ENCODE results near the gene NUP210L.

The NUP210L gene

DNA sequence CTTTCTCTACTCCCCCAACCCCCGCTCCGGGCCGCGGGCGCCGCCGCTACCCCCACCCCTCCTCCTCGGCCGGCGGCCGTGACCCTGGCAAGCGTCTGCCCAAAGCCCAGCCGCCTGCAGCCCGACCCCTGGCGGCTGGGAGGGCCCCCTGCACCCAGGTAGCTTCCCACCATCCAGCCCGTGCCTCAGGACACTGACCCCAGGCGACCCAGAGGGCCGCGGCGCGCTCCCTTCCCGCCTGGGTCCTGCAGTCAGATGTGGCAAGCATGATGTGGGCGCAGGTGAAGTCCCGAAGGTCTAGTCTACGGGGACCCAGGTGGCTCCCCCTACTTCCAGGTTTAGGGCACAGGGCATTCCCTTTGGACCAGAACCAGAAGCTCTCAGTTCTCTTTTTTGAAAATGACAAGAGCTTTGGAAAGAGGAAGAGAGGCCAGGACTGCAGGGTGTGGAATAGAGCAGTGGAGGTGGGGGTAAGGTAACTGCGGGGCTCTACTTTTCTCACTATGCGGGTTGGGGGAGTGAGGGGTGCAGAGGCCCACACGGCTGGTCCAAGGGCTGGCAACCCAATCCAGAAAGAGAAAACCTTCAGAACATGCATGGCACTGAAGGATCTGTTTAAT, 208.1 kb downstream of the NUP210L start, which contains the start of gene DENND4B (continued):
- no peak for TF ChIP-seq ZNF169 (tag by site-specific recombination; IDR thresholded peaks at IDR 0.05)
- TF ChIP-seq ZSCAN30 (tag by site-specific recombination; IDR thresholded peaks at IDR 0.05): peak; percentile 89
- TF ChIP-seq ZNF266 (tag by site-specific recombination; IDR thresholded peaks at IDR 0.05; ENCODE audit: low read depth): no peak
- TF ChIP-seq ZIC2 (tag by site-specific recombination; IDR thresholded peaks at IDR 0.05): no peak; the same call in 1 of the 2 replicates
- no peak for TF ChIP-seq ZNF354C (tag by site-specific recombination; IDR thresholded peaks at IDR 0.05; ENCODE audit: borderline replicate concordance, low read depth)
- no peak for TF ChIP-seq ZNF324 (tag by site-specific recombination; IDR thresholded peaks at IDR 0.05)
- TF ChIP-seq, protein P1, sequence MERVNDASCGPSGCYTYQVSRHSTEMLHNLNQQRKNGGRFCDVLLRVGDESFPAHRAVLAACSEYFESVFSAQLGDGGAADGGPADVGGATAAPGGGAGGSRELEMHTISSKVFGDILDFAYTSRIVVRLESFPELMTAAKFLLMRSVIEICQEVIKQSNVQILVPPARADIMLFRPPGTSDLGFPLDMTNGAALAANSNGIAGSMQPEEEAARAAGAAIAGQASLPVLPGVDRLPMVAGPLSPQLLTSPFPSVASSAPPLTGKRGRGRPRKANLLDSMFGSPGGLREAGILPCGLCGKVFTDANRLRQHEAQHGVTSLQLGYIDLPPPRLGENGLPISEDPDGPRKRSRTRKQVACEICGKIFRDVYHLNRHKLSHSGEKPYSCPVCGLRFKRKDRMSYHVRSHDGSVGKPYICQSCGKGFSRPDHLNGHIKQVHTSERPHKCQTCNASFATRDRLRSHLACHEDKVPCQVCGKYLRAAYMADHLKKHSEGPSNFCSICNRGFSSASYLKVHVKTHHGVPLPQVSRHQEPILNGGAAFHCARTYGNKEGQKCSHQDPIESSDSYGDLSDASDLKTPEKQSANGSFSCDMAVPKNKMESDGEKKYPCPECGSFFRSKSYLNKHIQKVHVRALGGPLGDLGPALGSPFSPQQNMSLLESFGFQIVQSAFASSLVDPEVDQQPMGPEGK (tag by site-specific recombination; IDR thresholded peaks at IDR 0.05): peak; percentile 60; the same call in 1 of the 2 replicates
- TF ChIP-seq, protein P2, sequence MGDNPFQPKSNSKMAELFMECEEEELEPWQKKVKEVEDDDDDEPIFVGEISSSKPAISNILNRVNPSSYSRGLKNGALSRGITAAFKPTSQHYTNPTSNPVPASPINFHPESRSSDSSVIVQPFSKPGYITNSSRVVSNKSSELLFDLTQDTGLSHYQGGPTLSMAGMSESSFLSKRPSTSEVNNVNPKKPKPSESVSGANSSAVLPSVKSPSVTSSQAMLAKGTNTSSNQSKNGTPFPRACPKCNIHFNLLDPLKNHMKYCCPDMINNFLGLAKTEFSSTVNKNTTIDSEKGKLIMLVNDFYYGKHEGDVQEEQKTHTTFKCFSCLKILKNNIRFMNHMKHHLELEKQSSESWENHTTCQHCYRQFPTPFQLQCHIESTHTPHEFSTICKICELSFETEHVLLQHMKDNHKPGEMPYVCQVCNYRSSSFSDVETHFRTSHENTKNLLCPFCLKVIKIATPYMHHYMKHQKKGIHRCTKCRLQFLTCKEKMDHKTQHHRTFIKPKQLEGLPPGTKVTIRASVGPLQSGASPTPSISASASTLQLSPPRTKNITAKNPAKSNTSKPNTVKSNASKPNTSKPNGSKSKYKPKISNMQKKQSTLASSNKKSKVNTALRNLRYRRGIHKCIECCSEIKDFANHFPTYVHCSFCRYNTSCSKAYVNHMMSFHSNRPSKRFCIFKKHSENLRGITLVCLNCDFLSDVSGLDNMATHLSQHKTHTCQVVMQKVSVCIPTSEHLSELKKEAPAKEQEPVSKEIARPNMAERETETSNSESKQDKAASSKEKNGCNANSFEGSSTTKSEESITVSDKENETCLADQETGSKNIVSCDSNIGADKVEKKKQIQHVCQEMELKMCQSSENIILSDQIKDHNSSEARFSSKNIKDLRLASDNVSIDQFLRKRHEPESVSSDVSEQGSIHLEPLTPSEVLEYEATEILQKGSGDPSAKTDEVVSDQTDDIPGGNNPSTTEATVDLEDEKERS (tag by site-specific recombination; IDR thresholded peaks at IDR 0.05): no peak
- TF ChIP-seq ZNF610 (tag by site-specific recombination; IDR thresholded peaks at IDR 0.05; ENCODE audit: borderline replicate concordance): no peak

DNA sequence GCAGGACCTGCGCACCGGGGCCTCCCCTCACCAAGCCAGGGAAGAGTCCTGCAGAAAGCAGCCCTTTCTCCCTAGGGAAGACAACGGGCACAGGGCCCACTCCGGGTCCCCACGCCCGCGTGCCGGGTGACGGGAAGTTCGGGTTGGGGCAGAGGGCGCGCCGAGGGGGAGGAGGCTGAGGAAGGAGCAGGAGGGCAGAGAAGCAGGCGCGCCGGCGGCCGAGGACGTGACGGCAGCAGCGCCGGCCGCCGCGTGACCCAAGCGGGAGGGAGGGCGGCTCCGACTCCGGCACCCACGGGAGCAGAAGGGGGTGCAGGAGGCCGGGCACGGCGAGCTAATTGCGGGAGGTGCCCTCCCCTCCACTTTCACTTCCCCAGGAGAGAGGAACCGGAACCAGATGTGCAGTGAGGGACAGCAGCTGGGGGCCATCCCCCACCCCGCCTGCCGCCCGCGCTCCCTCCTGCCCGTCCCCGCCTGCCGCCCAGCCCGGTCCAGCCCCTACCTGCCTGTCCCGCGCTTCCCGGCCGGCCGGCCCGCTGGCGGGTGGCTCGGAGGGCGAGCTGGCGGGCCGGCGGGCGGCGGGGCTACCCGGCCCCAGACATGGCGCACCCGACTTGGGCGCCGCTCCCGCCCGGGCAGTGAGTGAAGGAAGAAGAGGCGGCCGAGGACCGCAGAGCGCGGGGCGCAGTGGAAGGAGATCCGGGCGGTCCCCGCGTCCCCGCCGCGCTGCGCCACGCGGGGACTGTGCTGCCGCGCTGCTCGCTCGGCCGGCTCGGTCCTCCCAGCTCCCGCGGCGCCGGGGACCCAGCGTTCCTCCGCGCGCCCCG, 208.9 kb downstream of the NUP210L start:
- CTCF ChIA-PET: interaction anchor here (0.6 to 2.5 kb wide), 26 partner anchors 8 to 156 kb away, joined by 3 to 13 read pairs (median 5); partner anchors contain the start of genes RAB13 and SLC39A1
- Histone ChIP-seq H3K36me3 (ENCODE audit: control insufficient read depth in 2 of 2, insufficient read depth in 1 of 2, low read length in 2 of 2) (peaks cover 7 to 67% of the 10 kb centered on the region in 2 experiments; a peak in 2 of 3 replicates), H3K4me1 (ENCODE audit: control insufficient read depth, insufficient read depth, low read length) (no peaks in the 10 kb centered on the region), H3K9me3 (ENCODE audit: control insufficient read depth, insufficient read depth, low read depth, low read length) (no peaks in the 10 kb centered on the region), H3K27ac (ENCODE audit: extremely low read depth, low read depth, low read length) (peak overlapping the region; percentile 91), H3K4me3 (ENCODE audit: low read depth, low read length) (peak overlapping the region; percentile 74)
- POLR2A ChIA-PET: interaction anchor here (0.6 to 4.3 kb wide), 12 partner anchors 10 to 143 kb away, joined by 4 to 36 read pairs (median 10); partner anchors contain the start of genes CREB3L4, CRTC2, GATAD2B and JTB
- TF ChIP-seq ZNF146 (tag by site-specific recombination; IDR thresholded peaks at IDR 0.05) (0 out of 2 replicates have a peak, but pooled peaks have one; percentile 5), IKZF3 (tag by site-specific recombination; IDR thresholded peaks at IDR 0.05) (no peak), ZNF324 (tag by site-specific recombination; IDR thresholded peaks at IDR 0.05) (peak; percentile 42; the same call in 1 of the 2 replicates), OSR2 (tag by site-specific recombination; IDR thresholded peaks at IDR 0.05) (peak; percentile 64), ZNF610 (tag by site-specific recombination; IDR thresholded peaks at IDR 0.05; ENCODE audit: borderline replicate concordance) (peak; percentile 54; the same call in 1 of the 2 replicates), ZSCAN30 (tag by site-specific recombination; IDR thresholded peaks at IDR 0.05) (no peak), KLF9 (tag by site-specific recombination; IDR thresholded peaks at IDR 0.05; ENCODE audit: low read depth) (peak; percentile 55)
- TF ChIP-seq, protein P3, sequence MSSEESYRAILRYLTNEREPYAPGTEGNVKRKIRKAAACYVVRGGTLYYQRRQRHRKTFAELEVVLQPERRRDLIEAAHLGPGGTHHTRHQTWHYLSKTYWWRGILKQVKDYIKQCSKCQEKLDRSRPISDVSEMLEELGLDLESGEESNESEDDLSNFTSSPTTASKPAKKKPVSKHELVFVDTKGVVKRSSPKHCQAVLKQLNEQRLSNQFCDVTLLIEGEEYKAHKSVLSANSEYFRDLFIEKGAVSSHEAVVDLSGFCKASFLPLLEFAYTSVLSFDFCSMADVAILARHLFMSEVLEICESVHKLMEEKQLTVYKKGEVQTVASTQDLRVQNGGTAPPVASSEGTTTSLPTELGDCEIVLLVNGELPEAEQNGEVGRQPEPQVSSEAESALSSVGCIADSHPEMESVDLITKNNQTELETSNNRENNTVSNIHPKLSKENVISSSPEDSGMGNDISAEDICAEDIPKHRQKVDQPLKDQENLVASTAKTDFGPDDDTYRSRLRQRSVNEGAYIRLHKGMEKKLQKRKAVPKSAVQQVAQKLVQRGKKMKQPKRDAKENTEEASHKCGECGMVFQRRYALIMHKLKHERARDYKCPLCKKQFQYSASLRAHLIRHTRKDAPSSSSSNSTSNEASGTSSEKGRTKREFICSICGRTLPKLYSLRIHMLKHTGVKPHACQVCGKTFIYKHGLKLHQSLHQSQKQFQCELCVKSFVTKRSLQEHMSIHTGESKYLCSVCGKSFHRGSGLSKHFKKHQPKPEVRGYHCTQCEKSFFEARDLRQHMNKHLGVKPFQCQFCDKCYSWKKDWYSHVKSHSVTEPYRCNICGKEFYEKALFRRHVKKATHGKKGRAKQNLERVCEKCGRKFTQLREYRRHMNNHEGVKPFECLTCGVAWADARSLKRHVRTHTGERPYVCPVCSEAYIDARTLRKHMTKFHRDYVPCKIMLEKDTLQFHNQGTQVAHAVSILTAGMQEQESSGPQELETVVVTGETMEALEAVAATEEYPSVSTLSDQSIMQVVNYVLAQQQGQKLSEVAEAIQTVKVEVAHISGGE (tag by site-specific recombination; conservative IDR thresholded peaks at IDR 0.05; ENCODE audit: low read depth): peak; percentile 88
- TF ChIP-seq, protein P4, sequence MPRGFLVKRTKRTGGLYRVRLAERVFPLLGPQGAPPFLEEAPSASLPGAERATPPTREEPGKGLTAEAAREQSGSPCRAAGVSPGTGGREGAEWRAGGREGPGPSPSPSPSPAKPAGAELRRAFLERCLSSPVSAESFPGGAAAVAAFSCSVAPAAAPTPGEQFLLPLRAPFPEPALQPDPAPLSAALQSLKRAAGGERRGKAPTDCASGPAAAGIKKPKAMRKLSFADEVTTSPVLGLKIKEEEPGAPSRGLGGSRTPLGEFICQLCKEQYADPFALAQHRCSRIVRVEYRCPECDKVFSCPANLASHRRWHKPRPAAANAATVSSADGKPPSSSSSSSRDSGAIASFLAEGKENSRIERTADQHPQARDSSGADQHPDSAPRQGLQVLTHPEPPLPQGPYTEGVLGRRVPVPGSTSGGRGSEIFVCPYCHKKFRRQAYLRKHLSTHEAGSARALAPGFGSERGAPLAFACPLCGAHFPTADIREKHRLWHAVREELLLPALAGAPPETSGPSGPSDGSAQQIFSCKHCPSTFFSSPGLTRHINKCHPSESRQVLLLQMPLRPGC (tag by site-specific recombination; IDR thresholded peaks at IDR 0.05): 0 out of 2 replicates have a peak, but pooled peaks have one; percentile 10
- TF ChIP-seq, protein P5, sequence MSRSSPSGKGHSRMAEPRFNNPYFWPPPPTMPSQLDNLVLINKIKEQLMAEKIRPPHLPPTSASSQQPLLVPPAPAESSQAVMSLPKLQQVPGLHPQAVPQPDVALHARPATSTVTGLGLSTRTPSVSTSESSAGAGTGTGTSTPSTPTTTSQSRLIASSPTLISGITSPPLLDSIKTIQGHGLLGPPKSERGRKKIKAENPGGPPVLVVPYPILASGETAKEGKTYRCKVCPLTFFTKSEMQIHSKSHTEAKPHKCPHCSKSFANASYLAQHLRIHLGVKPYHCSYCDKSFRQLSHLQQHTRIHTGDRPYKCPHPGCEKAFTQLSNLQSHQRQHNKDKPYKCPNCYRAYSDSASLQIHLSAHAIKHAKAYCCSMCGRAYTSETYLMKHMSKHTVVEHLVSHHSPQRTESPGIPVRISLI (tag by site-specific recombination; IDR thresholded peaks at IDR 0.05): no peak
